Stimulated activated CD4-positive, alpha-beta T cell treated with anti-CD3 and anti-CD28 coated beads, Interleukin-4, amount 100 ng/mL, for 1 hour (primary cell): ENCODE results near the gene ARHGEF10L.
A peak's percentile ranks its signal among the peaks of the same experiment; 100 is the strongest.

Source experiments
- DNase-seq: peaks from one replicate; pipeline ENCODE4 v3.0.0-alpha.2; 2020

Gene ARHGEF10L

GRCh38 chr1:17596186-17596585, 56.7 kb downstream of the ARHGEF10L start:
- DNase-seq, result no peak

GRCh38 chr1:17596651-17597509, 57.4 kb downstream of the ARHGEF10L start:
- DNase-seq, result no peak

- DNase-seq, result no peak
These were observed 58.2 kb downstream of the ARHGEF10L start for GRCh38 chr1:17597651-17598050.

GRCh38 chr1:17598251-17598650, 58.8 kb downstream of the ARHGEF10L start:
- no peak for DNase-seq

GRCh38 chr1:17599291-17599953, 59.9 kb downstream of the ARHGEF10L start:
- DNase-seq, result no peak

GRCh38 chr1:17599954-17600300, 60.4 kb downstream of the ARHGEF10L start:
- DNase-seq, result no peak

GRCh38 chr1:17600321-17600720, 60.8 kb downstream of the ARHGEF10L start:
- DNase-seq, result no peak

- DNase-seq, result no peak
These were observed 62.3 kb downstream of the ARHGEF10L start for GRCh38 chr1:17601643-17602382.

- DNase-seq, result no peak
These were observed 63.8 kb downstream of the ARHGEF10L start for GRCh38 chr1:17603091-17603841.

GRCh38 chr1:17605582-17606344, 66.3 kb downstream of the ARHGEF10L start:
- no peak for DNase-seq

- DNase-seq, result peak; percentile 24
These were observed 67.4 kb downstream of the ARHGEF10L start for GRCh38 chr1:17606826-17607440.

- no peak for DNase-seq
These were observed 68.4 kb downstream of the ARHGEF10L start for GRCh38 chr1:17607644-17608581.

- no peak for DNase-seq
These were observed 70.0 kb downstream of the ARHGEF10L start for GRCh38 chr1:17609529-17609928.

- no peak for DNase-seq
These were observed 70.6 kb downstream of the ARHGEF10L start for GRCh38 chr1:17610085-17610484.

GRCh38 chr1:17610713-17611112, 71.2 kb downstream of the ARHGEF10L start:
- no peak for DNase-seq

- no peak for DNase-seq
These were observed 72.5 kb downstream of the ARHGEF10L start for GRCh38 chr1:17611991-17612390.

GRCh38 chr1:17612831-17613230, 73.3 kb downstream of the ARHGEF10L start:
- DNase-seq, result no peak

- no peak for DNase-seq
These were observed 75.1 kb downstream of the ARHGEF10L start for GRCh38 chr1:17614586-17614985.

GRCh38 chr1:17615157-17615556, 75.7 kb downstream of the ARHGEF10L start:
- no peak for DNase-seq

GRCh38 chr1:17615959-17616358, 76.5 kb downstream of the ARHGEF10L start:
- DNase-seq, result no peak
